WTC11 (cell line): ENCODE measurements around the gene ATG16L1. TPM values are rescaled to one million over a fixed set of nuclear protein-coding genes. Genes with fewer than 3 reads are reported as not detected.

Source experiments
- ATAC-seq: fragments of 200-7000 bp; cut with Tn5 transposase; 2 replicates; pipeline ENCODE4 v1.10.0; 2021; ENCODE audit warnings: mild to moderate bottlenecking, moderate library complexity
- CTCF ChIA-PET: fragments of 300-600 bp; sonication (Branson Sonifier 250); formaldehyde crosslinking; loops from one replicate; lab custom pipeline; 2021; ENCODE audit warnings: antibody characterized with exemption; lab: Charles Lee
- POLR2A ChIA-PET: fragments of 350-600 bp; sonication (Branson Sonifier 250); formaldehyde crosslinking; loops from one replicate; lab custom pipeline; 2021; ENCODE audit warnings: antibody characterized with exemption; lab: Charles Lee
- DNase-seq: peaks from one replicate; pipeline ENCODE4 v3.0.0; 2021; ENCODE audit warnings: low spot score
- H3K27ac Mint-ChIP-seq: 2 replicates; pipeline ENCODE4 v1.8.0; 2021; ENCODE audit warnings: mixed read lengths
- H3K27me3 Mint-ChIP-seq: 2 replicates; pipeline ENCODE4 v1.8.0; 2021; ENCODE audit warnings: low read depth, mild to moderate bottlenecking, moderate library complexity, mixed read lengths
- H3K36me3 Mint-ChIP-seq: 2 replicates; pipeline ENCODE4 v1.8.0; 2021; ENCODE audit warnings: mixed read lengths
- H3K4me1 Mint-ChIP-seq: 2 replicates; pipeline ENCODE4 v1.8.0; 2022; ENCODE audit warnings: mixed read lengths
- H3K4me3 Mint-ChIP-seq: 2 replicates; pipeline ENCODE4 v1.8.0; 2021; ENCODE audit warnings: mild to moderate bottlenecking, moderate library complexity, mixed read lengths
- H3K9me3 Mint-ChIP-seq: 2 replicates; pipeline ENCODE4 v1.8.0; 2021; ENCODE audit warnings: mixed read lengths
- CBFB ChIP-seq: sonication (generic); formaldehyde crosslinking; IDR thresholded peaks from 2 replicates; pipeline ENCODE4 v1.8.1; 2022; ENCODE audit warnings: mild to moderate bottlenecking, low read depth, missing genetic modification reagents
- ELF4 ChIP-seq: sonication (generic); formaldehyde crosslinking; IDR thresholded peaks from 2 replicates; pipeline ENCODE4 v1.8.1; 2022; ENCODE audit warnings: low read depth, mild to moderate bottlenecking, moderate library complexity, missing genetic modification reagents
- GTF2I ChIP-seq: fragments of 250-450 bp; sonication (Bioruptor Pico); conservative IDR thresholded peaks from 2 replicates; pipeline ENCODE4 v1.4.0; 2021; ENCODE audit warnings: mild to moderate bottlenecking
- IRF2 ChIP-seq: sonication (generic); formaldehyde crosslinking; IDR thresholded peaks from 2 replicates; pipeline ENCODE4 v1.8.0; 2022; ENCODE audit warnings: low read depth, missing genetic modification reagents, borderline replicate concordance
- JAZF1 ChIP-seq: fragments of 250-450 bp; sonication (Bioruptor Pico); IDR thresholded peaks from 2 replicates; pipeline ENCODE4 v1.9.0; 2021; ENCODE audit warnings: moderate library complexity, mild to moderate bottlenecking, inconsistent platforms
- JUN ChIP-seq: sonication (generic); formaldehyde crosslinking; IDR thresholded peaks from 2 replicates; pipeline ENCODE4 v1.8.0; 2023; ENCODE audit warnings: mild to moderate bottlenecking, missing genetic modification reagents
- PRRX2 ChIP-seq: fragments of 250-450 bp; sonication (Bioruptor Pico); IDR thresholded peaks from 2 replicates; pipeline ENCODE4 v1.8.0; 2021; ENCODE audit warnings: mild to moderate bottlenecking
- TP53 ChIP-seq: sonication (generic); formaldehyde crosslinking; IDR thresholded peaks from 2 replicates; pipeline ENCODE4 v1.8.1; 2023; ENCODE audit warnings: mild to moderate bottlenecking, missing genetic modification reagents
- ZNF121 ChIP-seq: sonication (generic); formaldehyde crosslinking; IDR thresholded peaks from 2 replicates; pipeline ENCODE4 v1.8.0; 2023; ENCODE audit warnings: missing genetic modification reagents
- ZNF138 ChIP-seq: sonication (generic); formaldehyde crosslinking; conservative IDR thresholded peaks from 2 replicates; pipeline ENCODE4 v1.8.1; 2022; ENCODE audit warnings: mild to moderate bottlenecking, moderate library complexity, missing genetic modification reagents
- ZNF219 ChIP-seq: sonication (generic); formaldehyde crosslinking; IDR thresholded peaks from 2 replicates; pipeline ENCODE4 v1.8.0; 2023; ENCODE audit warnings: missing genetic modification reagents, mild to moderate bottlenecking, borderline replicate concordance
- ZNF232 ChIP-seq: sonication (generic); formaldehyde crosslinking; IDR thresholded peaks from 2 replicates; pipeline ENCODE4 v1.8.0; 2022; ENCODE audit warnings: mild to moderate bottlenecking, missing genetic modification reagents
- total RNA-seq: library from RNA; stranded (reverse); gene quantifications from 3 replicates; pipeline ENCODE4 v1.2.3, GENCODE V29; 2021
- TF ChIP-seq, protein P1 (sequence below): fragments of 250-450 bp; sonication (Bioruptor Pico); IDR thresholded peaks from 2 replicates; pipeline ENCODE4 v1.9.0; 2021; ENCODE audit warnings: mild to moderate bottlenecking, borderline replicate concordance
- TF ChIP-seq, protein P2 (sequence below): sonication (generic); formaldehyde crosslinking; IDR thresholded peaks from 2 replicates; pipeline ENCODE4 v1.8.0; 2022; ENCODE audit warnings: missing genetic modification reagents

Gene ATG16L1
- total RNA-seq, 1 experiment from 2014 or later, result 31.8 TPM

DNA sequence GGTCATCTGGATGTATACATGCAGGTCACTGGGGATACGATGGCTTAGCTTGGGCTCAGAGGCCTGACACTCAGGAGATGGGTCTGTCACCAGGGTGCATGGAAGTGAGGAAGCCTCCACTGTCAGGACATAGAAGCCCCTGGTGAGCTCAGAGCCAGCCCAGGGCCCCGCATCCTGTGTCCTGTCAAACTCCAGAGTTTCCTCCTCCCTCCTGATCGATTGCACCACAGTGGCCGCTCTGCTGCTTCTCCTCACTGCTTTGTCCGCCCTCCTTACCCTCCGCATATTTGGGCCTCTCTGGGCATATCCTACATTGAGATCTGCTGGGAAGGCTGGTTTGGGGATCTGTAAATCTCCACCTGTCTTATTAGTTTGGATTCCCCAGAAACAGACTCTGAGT is 37.5 kb upstream of the ATG16L1 start (continued):
- TF ChIP-seq, protein P1, sequence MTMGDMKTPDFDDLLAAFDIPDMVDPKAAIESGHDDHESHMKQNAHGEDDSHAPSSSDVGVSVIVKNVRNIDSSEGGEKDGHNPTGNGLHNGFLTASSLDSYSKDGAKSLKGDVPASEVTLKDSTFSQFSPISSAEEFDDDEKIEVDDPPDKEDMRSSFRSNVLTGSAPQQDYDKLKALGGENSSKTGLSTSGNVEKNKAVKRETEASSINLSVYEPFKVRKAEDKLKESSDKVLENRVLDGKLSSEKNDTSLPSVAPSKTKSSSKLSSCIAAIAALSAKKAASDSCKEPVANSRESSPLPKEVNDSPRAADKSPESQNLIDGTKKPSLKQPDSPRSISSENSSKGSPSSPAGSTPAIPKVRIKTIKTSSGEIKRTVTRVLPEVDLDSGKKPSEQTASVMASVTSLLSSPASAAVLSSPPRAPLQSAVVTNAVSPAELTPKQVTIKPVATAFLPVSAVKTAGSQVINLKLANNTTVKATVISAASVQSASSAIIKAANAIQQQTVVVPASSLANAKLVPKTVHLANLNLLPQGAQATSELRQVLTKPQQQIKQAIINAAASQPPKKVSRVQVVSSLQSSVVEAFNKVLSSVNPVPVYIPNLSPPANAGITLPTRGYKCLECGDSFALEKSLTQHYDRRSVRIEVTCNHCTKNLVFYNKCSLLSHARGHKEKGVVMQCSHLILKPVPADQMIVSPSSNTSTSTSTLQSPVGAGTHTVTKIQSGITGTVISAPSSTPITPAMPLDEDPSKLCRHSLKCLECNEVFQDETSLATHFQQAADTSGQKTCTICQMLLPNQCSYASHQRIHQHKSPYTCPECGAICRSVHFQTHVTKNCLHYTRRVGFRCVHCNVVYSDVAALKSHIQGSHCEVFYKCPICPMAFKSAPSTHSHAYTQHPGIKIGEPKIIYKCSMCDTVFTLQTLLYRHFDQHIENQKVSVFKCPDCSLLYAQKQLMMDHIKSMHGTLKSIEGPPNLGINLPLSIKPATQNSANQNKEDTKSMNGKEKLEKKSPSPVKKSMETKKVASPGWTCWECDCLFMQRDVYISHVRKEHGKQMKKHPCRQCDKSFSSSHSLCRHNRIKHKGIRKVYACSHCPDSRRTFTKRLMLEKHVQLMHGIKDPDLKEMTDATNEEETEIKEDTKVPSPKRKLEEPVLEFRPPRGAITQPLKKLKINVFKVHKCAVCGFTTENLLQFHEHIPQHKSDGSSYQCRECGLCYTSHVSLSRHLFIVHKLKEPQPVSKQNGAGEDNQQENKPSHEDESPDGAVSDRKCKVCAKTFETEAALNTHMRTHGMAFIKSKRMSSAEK (CRISPR knock-in tag), result no peak
- TF ChIP-seq ELF4 (CRISPR knock-in tag) (no peak), ZNF232 (CRISPR knock-in tag) (no peak), GTF2I (CRISPR knock-in tag) (no peak), JAZF1 (CRISPR knock-in tag) (no peak), ZNF219 (CRISPR knock-in tag) (no peak)

DNA sequence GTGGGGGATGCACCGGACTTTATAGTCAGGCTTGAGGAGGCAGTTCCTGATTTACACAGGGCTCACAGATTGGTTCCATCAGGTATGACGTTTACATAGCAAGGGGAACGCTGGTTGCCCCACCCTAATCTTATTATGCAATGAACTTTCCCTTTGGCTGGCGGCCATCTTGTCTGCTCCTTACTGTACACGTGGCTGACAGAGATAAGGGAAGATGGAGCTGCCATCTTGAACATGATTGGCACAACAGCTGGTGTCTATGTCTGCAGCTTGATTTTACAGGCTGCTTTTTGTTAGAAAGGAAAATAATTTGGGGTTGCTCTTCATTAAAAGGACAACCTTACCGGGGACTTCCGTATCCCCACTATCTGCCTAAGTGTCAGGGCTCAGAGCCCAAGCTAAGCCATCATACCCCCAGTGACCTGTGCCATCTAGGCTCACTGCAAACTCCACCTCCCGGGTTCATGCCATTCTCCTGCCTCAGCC is 33.5 kb upstream of the ATG16L1 start:
- no peak for ATAC-seq
- Mint-ChIP-seq H3K9me3 (no peaks in the 10 kb centered on the region), H3K4me1 (peaks cover 4% of the 10 kb centered on the region; the same call in 1 of the 2 replicates), H3K27ac (no peak overlapping the region), H3K27me3 (no peaks in the 10 kb centered on the region), H3K4me3 (no peak overlapping the region), H3K36me3 (no peaks in the 10 kb centered on the region)
- TF ChIP-seq CBFB (CRISPR knock-in tag) (no peak), IRF2 (CRISPR knock-in tag) (no peak), JUN (CRISPR knock-in tag) (no peak), PRRX2 (CRISPR knock-in tag) (no peak)
- TF ChIP-seq, protein P1 (CRISPR knock-in tag), result no peak
- CTCF ChIA-PET, result no interaction called here
- DNase-seq, result no peak
- POLR2A ChIA-PET, result no interaction called here

DNA sequence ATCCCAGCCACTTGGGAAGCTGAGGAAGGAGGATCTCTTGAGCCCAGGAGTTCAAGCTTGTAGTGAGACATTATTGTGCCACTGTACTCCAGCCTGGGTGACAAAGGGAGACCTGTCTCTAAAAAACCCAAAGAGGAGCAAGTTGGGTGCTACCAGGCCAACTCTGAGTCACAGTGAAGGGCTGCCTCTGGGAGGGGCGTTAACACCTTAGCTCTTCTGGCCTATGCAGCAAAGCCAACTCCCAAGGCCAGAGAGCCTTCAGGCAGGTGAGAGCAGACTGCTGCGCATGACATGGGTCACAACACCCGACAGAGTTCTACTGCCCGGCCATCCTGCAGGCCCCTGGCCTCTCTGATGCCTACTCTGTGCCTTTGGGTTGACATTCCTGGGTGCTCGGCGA is 32.6 kb upstream of the ATG16L1 start:
- Mint-ChIP-seq H3K27me3 (no peaks in the 10 kb centered on the region), H3K4me1 (no peaks in the 10 kb centered on the region; the same call in 1 of the 2 replicates), H3K27ac (no peak overlapping the region), H3K36me3 (no peaks in the 10 kb centered on the region), H3K9me3 (no peaks in the 10 kb centered on the region), H3K4me3 (no peak overlapping the region)
- TF ChIP-seq, protein P2, sequence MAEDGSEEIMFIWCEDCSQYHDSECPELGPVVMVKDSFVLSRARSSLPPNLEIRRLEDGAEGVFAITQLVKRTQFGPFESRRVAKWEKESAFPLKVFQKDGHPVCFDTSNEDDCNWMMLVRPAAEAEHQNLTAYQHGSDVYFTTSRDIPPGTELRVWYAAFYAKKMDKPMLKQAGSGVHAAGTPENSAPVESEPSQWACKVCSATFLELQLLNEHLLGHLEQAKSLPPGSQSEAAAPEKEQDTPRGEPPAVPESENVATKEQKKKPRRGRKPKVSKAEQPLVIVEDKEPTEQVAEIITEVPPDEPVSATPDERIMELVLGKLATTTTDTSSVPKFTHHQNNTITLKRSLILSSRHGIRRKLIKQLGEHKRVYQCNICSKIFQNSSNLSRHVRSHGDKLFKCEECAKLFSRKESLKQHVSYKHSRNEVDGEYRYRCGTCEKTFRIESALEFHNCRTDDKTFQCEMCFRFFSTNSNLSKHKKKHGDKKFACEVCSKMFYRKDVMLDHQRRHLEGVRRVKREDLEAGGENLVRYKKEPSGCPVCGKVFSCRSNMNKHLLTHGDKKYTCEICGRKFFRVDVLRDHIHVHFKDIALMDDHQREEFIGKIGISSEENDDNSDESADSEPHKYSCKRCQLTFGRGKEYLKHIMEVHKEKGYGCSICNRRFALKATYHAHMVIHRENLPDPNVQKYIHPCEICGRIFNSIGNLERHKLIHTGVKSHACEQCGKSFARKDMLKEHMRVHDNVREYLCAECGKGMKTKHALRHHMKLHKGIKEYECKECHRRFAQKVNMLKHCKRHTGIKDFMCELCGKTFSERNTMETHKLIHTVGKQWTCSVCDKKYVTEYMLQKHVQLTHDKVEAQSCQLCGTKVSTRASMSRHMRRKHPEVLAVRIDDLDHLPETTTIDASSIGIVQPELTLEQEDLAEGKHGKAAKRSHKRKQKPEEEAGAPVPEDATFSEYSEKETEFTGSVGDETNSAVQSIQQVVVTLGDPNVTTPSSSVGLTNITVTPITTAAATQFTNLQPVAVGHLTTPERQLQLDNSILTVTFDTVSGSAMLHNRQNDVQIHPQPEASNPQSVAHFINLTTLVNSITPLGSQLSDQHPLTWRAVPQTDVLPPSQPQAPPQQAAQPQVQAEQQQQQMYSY (CRISPR knock-in tag), result no peak
- TF ChIP-seq ZNF121 (no peak), ZNF138 (CRISPR knock-in tag) (no peak), TP53 (CRISPR knock-in tag) (no peak)
- TF ChIP-seq, protein P1 (CRISPR knock-in tag), result no peak
- CTCF ChIA-PET, result interaction anchor here (0.6 kb wide), 1 partner anchor 9 kb away, joined by 3 read pairs; no protein-coding TSS in a partner anchor
- no peak for DNase-seq
- no peak for ATAC-seq
- POLR2A ChIA-PET, result no interaction called here
